ENCODE results near the gene CXCL14.
A peak's percentile ranks its signal among the peaks of the same experiment; 100 is the strongest.

CXCL14 gene

DNA sequence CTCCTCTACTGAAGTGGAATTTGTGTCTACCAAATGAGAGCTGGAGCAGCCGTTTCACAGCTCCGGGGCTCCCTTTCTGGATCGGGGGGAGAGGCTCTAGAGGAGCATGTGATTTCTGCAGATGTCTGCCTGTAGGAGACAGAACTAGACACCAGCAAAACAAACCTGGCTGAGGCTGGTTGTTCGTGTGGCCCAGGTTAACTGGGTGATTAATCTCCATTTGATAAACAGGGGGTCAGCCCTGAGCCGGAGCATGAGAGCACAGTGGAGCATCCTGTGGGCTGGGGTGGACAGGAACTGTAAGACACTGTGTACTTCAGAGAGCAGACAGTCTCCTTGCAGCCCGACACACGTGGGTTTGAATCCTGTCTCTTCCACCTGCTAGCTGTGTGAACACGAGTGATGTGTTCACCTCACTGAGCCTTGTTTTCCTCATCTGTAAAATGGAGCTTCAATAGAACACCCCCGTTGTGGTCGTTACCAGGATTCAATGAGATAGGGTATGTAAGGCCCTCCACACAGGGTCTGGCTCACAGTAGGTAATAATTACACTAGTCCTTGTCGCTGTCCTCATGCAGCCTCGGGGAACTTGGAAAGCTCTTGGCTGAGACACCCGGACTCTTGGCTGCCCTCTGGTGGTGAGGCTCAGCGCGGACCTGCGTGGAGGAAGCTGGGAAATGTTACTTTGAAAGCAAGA is 12.9 kb downstream of the CXCL14 start:
- Mint-ChIP-seq H3K4me3 (no peak overlapping the region), H3K27me3 (ENCODE audit: low read depth, poor library complexity) (peaks cover 53% of the 10 kb centered on the region), H3K4me1 (peaks cover 30% of the 10 kb centered on the region), H3K27ac (no peak overlapping the region), H3K9me3 (no peaks in the 10 kb centered on the region), H3K36me3 (ENCODE audit: low read depth) (no peaks in the 10 kb centered on the region)
- TF ChIP-seq, protein P1, sequence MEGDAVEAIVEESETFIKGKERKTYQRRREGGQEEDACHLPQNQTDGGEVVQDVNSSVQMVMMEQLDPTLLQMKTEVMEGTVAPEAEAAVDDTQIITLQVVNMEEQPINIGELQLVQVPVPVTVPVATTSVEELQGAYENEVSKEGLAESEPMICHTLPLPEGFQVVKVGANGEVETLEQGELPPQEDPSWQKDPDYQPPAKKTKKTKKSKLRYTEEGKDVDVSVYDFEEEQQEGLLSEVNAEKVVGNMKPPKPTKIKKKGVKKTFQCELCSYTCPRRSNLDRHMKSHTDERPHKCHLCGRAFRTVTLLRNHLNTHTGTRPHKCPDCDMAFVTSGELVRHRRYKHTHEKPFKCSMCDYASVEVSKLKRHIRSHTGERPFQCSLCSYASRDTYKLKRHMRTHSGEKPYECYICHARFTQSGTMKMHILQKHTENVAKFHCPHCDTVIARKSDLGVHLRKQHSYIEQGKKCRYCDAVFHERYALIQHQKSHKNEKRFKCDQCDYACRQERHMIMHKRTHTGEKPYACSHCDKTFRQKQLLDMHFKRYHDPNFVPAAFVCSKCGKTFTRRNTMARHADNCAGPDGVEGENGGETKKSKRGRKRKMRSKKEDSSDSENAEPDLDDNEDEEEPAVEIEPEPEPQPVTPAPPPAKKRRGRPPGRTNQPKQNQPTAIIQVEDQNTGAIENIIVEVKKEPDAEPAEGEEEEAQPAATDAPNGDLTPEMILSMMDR (IDR thresholded peaks at IDR 0.05): peak; percentile 77
- peak; percentile 81 for DNase-seq

- Mint-ChIP-seq H3K9me3 (no peaks in the 10 kb centered on the region), H3K27ac (no peak overlapping the region), H3K27me3 (ENCODE audit: low read depth, poor library complexity) (peaks cover 50% of the 10 kb centered on the region), H3K36me3 (ENCODE audit: low read depth) (no peaks in the 10 kb centered on the region), H3K4me3 (no peak overlapping the region), H3K4me1 (peaks cover 34% of the 10 kb centered on the region)
- DNase-seq: no peak
- TF ChIP-seq, protein P1 (IDR thresholded peaks at IDR 0.05): no peak
These were observed 13.5 kb downstream of the CXCL14 start for GRCh38 chr5:135565266-135565665.

- Mint-ChIP-seq H3K36me3 (ENCODE audit: low read depth) (no peaks in the 10 kb centered on the region), H3K27me3 (ENCODE audit: low read depth, poor library complexity) (peaks cover 52% of the 10 kb centered on the region)
These were observed 14.5 kb downstream of the CXCL14 start for GRCh38 chr5:135564331-135564730.

GRCh38 chr5:135561266-135561665 is 17.5 kb downstream of the CXCL14 start:
- Mint-ChIP-seq H3K36me3 (ENCODE audit: low read depth) (no peaks in the 10 kb centered on the region), H3K4me1 (peaks cover 28% of the 10 kb centered on the region), H3K27ac (no peak overlapping the region), H3K27me3 (ENCODE audit: low read depth, poor library complexity) (peaks cover 71% of the 10 kb centered on the region), H3K4me3 (no peak overlapping the region), H3K9me3 (peaks cover 4% of the 10 kb centered on the region)
- TF ChIP-seq, protein P1 (IDR thresholded peaks at IDR 0.05): no peak
- DNase-seq: no peak

More at GRCh38 chr5:135564331-135564730, 14.5 kb downstream of the CXCL14 start:
- no peak for DNase-seq
- H3K4me1 Mint-ChIP-seq: peaks cover 39% of the 10 kb centered on the region
- H3K9me3 Mint-ChIP-seq: no peaks in the 10 kb centered on the region
- no peak overlapping the region for H3K4me3 Mint-ChIP-seq
- no peak overlapping the region for H3K27ac Mint-ChIP-seq
- TF ChIP-seq, protein P1 (IDR thresholded peaks at IDR 0.05): no peak

DNA sequence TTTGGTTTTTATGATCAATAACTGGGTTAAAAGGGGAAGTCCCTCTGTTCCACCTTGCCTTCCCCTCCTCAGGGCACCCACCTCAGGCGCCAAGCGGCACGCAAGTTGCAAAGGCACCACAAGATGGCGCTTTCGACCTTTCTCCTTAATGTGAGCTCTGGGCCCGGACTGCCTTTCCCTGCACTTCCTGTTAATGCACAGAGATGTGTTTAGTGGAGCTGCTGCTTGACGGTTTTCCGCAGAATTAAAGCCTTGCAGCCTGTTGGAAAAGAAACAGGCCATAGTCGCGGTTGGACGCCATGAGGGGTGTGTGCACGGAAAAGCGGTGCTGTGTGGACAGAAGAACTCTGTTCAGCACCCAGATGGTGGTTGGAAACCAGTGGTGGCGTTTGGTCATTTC is 17.9 kb downstream of the CXCL14 start:
- H3K9me3 Mint-ChIP-seq: peaks cover 7% of the 10 kb centered on the region
- peaks cover 71% of the 10 kb centered on the region for H3K27me3 Mint-ChIP-seq (ENCODE audit: low read depth, poor library complexity)
- DNase-seq: peak; percentile 87
- H3K4me3 Mint-ChIP-seq: no peak overlapping the region
- no peak overlapping the region for H3K27ac Mint-ChIP-seq
- peaks cover 28% of the 10 kb centered on the region for H3K4me1 Mint-ChIP-seq
- no peaks in the 10 kb centered on the region for H3K36me3 Mint-ChIP-seq (ENCODE audit: low read depth)
- TF ChIP-seq, protein P1 (IDR thresholded peaks at IDR 0.05): peak; percentile 90

DNA sequence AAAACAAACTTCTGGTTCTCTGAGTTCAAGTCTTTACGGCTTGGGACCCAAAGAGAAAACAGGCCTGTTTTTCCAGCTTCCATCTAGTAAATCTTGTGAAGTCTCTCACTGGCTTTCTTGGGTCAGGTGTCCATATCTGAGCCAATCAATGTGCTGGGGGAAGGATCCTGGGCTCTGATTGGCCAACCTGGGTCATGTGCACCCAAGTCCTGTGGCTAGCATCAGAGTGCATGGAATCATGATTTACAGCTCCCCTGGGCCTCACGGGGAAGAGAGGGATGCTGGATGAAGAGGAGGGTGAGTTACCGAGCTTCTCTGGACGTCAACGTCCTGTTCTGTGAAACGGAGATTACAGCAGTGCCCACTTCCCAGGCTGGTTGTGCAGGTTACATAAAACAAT is 19.4 kb downstream of the CXCL14 start:
- TF ChIP-seq, protein P1 (IDR thresholded peaks at IDR 0.05): no peak
- Mint-ChIP-seq H3K4me1 (peaks cover 28% of the 10 kb centered on the region), H3K9me3 (peaks cover 7% of the 10 kb centered on the region), H3K27ac (no peak overlapping the region), H3K4me3 (no peak overlapping the region), H3K27me3 (ENCODE audit: low read depth, poor library complexity) (peaks cover 67% of the 10 kb centered on the region), H3K36me3 (ENCODE audit: low read depth) (no peaks in the 10 kb centered on the region)
- peak; percentile 49 for DNase-seq

Measured in nephron progenitor cell (in vitro differentiated cells).